TTC549 (cell line): ENCODE data around the gene C19orf73.
A peak's percentile ranks its signal among the peaks of the same experiment; 100 is the strongest.
"Not testable (repeated sequence)": the region's sequence is repeated elsewhere in the genome, so short reads cannot be mapped to it uniquely, and the experiment has no call there.

ENCODE experiments used
- FAIRE-seq: peaks from 2 replicates; lab custom pipeline; 2012; peaks lifted over from hg19 to GRCh38; lab: Jason Lieb, UNC

C19orf73 gene

DNA sequence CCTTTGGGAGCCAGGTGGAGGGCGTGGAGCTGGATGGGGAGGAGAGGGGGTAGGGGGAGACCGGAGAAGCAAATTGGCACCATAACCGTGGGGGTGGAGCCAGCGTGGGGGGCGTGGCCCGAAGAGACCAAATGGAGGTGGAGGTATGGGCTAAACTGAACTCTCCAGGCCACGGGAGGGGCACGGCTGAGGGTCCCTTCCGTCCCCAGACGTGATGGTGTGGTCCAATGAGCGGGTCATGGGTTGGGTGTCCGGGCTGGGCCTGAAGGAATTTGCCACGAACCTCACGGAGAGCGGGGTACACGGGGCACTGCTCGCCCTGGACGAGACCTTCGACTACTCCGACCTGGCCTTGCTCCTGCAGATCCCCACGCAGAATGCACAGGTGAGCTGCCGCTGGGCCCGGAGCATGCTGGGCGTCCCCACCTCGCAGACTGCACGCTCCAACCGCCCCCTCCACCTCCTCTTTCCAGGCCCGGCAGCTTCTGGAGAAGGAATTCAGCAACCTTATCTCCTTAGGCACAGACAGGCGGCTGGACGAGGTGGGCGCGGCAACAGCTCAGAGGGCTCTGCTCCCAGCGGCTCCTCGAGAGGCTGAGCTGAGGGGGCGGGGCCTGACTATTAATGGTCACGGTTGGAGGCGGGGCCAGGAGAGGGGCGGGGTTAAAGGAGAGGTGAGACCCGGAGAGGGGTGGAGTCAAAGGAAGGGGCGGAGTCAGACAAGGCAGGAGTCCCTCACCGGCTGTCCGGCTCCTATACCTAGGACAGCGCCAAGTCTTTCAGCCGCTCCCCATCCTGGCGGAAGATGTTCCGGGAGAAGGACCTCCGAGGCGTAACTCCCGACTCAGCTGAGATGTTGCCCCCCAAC lies 30.1 kb upstream of the C19orf73 start:
- FAIRE-seq, result peak; percentile 65

DNA sequence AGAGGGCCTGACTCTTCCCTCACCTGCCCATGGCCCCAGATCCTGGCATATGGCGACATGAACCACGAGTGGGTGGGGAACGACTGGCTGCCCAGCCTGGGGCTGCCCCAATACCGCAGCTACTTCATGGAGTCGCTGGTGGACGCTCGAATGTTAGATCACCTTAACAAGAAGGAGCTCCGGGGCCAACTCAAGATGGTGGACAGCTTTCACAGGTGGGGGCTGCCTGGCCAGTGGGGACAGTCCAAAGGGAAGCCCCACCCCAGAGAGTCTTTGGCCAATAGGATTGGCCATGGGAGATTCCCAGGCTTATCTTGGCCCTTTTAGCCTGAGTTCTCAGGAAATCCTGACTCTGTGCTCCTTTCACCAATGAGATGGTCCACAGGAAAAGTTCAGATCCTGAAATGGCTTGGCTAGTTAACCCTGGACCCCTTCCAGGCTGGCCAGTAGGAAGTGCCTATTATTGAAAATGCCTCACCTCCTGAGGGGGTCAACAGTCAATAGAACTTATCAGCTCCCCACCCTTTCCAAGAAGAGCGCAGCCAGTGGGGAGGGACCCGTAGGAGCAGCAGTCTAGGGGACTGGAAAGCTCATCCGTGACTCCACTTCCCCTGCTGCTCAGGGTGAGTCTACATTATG lies 29.2 kb upstream of the C19orf73 start:
- FAIRE-seq, result no peak

DNA sequence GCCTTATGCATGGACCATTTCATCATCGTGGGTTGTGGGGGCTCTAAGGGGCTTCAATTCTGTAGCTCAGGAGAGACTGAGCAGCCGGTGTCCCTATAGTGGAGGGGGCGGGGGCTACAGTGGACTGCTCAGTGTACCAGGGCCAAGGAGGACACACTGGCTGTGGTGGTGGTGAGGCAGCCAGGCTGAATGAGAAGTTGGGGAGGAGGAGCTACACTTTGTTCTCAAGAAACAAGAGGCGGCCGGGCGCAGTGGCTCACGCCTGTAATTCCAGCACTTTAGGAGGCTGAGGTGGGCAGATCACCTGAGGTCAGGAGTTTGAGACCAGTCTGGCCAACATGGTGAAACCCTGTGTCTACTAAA lies 27.4 kb upstream of the C19orf73 start:
- not testable (repeated sequence) for FAIRE-seq

- FAIRE-seq, result no peak
Observed at GRCh38 chr19:49145573-49146407, 26.8 kb upstream of the C19orf73 start.

- peak; percentile 73 for FAIRE-seq
Observed at GRCh38 chr19:49142866-49143335, 24.0 kb upstream of the C19orf73 start.

- no peak for FAIRE-seq
Observed at GRCh38 chr19:49141352-49141751, 22.4 kb upstream of the C19orf73 start.

GRCh38 chr19:49140951-49141350 lies 22.0 kb upstream of the C19orf73 start:
- no peak for FAIRE-seq

DNA sequence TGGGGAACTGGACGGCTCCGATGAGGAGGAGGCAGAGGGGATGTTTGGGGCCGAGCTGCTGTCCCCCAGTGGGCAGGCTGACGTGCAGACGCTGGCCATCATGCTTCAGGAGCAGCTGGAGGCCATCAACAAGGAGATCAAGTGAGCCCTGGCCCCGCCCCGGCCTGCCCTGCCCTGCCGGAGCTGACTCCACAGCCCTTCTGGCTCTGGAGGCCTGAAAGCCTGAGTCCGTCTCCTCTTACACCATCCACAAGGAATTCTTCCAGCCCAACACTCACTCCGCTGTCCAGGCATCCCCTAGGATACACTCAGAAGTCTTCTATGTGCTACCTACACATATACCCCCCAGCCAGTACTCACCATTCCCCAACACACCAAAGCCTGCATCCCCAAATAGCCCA lies 17.8 kb upstream of the C19orf73 start:
- FAIRE-seq, result no peak

- FAIRE-seq, result no peak
Observed at GRCh38 chr19:49135686-49136085, 16.7 kb upstream of the C19orf73 start.

DNA sequence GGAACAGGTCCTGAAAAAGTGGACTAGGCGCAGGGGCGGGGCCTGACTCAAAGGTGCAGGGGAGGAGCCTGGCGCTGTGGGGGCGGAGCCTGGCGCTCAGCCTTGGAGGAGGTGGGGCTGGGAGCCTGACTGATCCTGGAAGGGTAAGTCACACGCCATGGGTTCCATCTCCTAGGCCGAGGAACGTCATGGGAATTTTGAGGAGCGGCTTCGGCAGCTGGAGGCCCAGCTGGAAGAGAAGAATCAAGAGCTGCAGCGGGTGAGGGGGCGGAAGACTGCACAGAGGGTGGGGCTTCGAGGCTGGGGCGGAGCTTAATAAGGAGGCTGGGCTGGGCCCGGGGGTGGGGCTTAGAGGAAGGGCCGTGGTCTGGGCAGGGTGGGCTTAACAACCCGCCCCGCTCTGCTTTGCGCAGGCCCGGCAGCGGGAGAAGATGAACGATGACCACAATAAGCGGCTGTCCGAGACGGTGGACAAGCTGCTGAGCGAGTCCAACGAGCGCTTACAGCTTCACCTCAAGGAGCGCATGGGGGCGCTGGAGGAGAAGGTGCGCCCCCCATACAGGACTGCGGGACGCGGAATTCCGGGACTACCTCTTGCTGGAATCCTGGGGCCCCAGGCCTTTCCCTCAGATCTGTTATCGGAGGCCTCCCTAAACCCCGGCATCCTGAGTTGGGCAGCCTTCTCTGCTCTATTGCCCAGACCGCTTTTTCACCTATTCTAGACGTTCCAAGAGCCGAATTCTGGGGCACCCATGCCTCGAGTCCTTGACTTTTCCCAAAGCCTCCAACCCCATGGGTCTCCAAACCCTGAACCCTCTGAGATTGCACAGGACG lies 14.9 kb upstream of the C19orf73 start:
- no peak for FAIRE-seq

DNA sequence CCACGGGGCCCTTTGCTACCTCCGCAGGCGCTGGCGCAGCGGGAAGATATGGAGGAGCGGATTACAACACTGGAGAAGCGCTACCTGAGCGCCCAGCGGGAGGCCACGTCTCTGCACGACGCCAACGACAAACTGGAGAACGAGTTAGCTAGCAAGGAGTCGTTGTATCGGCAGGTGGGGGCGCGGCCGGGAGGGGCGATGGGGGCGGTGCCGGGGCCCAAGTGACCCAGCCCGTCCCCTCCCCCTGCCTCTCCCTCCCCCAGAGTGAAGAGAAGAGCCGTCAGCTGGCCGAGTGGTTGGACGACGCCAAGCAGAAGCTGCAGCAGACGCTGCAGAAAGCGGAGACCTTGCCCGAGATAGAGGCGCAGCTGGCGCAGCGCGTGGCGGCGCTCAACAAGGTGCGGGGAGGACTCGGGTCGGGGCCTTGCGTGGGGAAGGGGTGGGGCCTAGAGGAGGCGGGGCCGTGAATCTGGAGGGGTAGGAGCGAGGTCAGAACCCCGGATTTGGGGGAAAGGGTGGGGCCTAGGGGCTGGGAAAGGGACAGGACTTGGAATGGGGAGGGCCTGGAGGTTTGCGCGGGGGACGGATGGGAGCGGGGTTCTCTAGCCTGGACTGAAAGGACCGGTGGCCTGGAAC lies 14.1 kb upstream of the C19orf73 start:
- no peak for FAIRE-seq

GRCh38 chr19:49130325-49130724 lies 11.4 kb upstream of the C19orf73 start:
- FAIRE-seq, result no peak

- FAIRE-seq, result peak; percentile 58
Observed at GRCh38 chr19:49129238-49129583, 10.3 kb upstream of the C19orf73 start.

GRCh38 chr19:49128545-49129237 lies 9.7 kb upstream of the C19orf73 start:
- FAIRE-seq, result no peak

DNA sequence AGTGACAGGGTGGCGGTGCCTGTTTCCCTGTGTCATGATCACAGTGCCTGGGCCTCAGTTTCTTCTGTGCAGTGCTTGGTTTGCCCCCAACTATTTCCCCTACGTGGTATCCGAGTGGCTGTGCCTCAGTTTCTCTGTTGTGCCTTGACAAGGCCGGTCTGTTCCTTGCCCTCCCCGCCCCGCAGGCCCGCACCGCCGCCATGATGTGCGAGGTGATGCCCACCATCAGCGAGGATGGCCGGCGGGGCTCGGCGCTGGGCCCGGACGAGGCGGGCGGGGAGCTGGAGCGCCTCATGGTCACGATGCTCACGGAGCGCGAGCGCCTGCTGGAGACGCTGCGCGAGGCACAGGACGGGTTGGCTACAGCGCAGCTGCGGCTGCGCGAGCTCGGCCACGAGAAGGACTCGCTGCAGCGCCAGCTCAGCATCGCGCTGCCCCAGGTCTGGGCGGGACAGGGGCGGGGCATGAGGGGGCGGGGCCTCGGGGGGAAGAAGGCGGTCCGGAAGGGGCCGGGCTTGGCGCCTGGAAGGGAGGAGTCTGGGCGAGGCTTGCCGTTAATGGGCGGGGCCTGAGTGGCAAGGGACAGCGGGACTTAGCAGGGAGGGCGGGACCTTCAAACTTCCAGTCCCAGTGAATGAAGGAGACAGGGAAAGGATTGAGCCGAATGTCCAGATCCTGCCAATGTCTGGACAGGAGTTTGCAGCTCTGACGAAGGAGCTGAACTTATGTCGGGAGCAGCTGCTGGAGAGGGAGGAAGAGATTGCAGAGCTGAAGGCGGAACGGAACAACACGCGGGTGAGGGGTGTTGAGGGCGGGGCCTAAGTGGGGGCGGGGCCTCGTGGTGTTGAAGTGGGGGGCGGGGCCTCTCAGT lies 9.0 kb upstream of the C19orf73 start:
- FAIRE-seq, result no peak

DNA sequence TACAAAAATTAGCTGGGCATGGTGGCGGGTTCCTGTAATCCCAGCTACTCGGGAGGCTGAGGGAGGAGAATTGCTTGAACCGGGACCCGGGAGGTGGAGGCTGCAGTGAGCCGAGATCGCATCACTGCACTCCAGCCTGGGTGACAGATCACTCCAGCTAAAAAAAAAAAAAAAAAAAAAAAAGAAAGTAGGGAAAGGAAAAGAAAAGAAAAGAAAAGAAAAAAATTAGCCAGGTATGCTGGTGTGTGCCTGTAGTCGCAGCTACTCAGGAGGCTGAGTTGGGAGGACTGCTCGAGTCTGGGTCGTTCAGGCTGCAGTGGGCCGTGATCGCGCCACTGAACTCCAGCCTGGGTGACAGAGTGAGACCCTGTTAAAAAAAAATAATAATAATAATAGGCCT lies 8.3 kb upstream of the C19orf73 start:
- FAIRE-seq, result not testable (repeated sequence)

GRCh38 chr19:49126575-49126974 lies 7.6 kb upstream of the C19orf73 start:
- FAIRE-seq, result no peak

DNA sequence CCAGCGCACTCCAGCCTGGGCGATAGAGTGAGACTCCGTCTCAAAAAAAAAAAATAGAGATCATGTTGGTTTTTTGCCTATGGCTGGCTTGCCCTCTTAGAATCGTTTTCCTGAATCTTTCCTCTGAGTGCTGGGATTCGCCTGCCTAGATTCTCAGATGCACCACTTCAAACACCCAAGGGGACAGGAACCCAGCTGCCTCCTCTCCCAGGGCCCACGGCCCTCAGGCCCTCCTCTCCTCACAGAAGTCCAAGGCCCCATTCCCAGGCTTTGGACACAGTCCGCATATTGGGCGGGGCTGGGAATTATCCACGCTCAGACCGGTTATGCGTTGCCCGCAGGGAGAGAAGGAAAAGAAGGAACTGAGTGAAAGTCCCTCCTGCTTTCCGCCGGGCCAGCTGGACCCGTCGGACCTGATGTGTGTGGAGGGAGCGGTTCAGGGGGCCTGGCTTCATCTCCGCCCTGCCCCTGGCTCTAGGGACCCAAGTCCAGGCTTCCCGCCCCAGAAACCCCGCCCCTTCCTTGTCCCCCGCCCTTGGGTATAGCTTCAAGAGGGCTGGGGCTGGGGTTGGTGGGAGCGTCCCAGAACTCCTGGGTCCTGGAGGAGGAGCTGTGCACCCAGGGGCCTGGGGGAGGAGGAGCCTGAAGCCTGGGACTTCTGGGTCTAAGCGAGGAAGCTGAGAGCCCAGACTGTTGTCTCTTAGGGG lies 6.2 kb upstream of the C19orf73 start:
- FAIRE-seq, result no peak

DNA sequence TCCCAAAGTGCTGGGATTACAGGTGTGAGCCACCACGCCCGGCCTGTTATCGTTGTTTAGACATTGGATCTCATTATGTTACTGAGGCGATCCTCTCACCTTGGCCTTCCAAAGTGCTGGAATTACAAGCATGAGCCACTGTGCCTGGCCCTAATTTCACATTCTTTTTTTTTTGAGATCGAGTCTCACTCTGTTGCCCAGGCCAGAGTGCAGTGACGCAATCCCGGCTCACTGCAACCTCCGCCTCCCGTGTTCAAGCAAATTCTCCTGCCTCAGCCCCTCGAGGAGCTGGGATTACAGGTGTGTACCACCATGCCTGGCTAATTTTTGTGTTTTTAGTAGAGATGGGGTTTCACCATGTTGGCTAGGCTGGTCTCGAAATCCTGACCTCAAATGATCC lies 4.3 kb upstream of the C19orf73 start:
- FAIRE-seq, result not testable (repeated sequence)
